GM19193 (cell line): ENCODE results near the gene LPAR5.

Experiments
- POLR2A ChIP-seq: IDR thresholded peaks from 4 replicates; pipeline ENCODE4 v1.6.1; 2011; ENCODE audit not compliant: insufficient read depth, insufficient read length; ENCODE audit errors: extremely low read depth

The LPAR5 gene

GRCh38 chr12:6605421-6606330, 30.1 kb downstream of the LPAR5 start:
- TF ChIP-seq POLR2A, result no peak

GRCh38 chr12:6604259-6605029, 31.3 kb downstream of the LPAR5 start:
- no peak for TF ChIP-seq POLR2A

GRCh38 chr12:6603095-6603567, 32.6 kb downstream of the LPAR5 start:
- no peak for TF ChIP-seq POLR2A

GRCh38 chr12:6602526-6602925, 33.2 kb downstream of the LPAR5 start:
- TF ChIP-seq POLR2A, result no peak

- no peak for TF ChIP-seq POLR2A
These were observed 43.7 kb downstream of the LPAR5 start for GRCh38 chr12:6592087-6592486.

GRCh38 chr12:6584293-6584692, 51.5 kb downstream of the LPAR5 start:
- TF ChIP-seq POLR2A, result no peak

GRCh38 chr12:6582959-6583358, 52.8 kb downstream of the LPAR5 start:
- TF ChIP-seq POLR2A, result peak; percentile 26

GRCh38 chr12:6582196-6582595, 53.6 kb downstream of the LPAR5 start:
- TF ChIP-seq POLR2A, result no peak

- no peak for TF ChIP-seq POLR2A
These were observed 60.1 kb downstream of the LPAR5 start for GRCh38 chr12:6575648-6576047.

GRCh38 chr12:6574576-6575295, 61.0 kb downstream of the LPAR5 start:
- TF ChIP-seq POLR2A, result no peak

- no peak for TF ChIP-seq POLR2A
These were observed 62.8 kb downstream of the LPAR5 start for GRCh38 chr12:6573001-6573400.

- no peak for TF ChIP-seq POLR2A
These were observed 65.4 kb downstream of the LPAR5 start for GRCh38 chr12:6570264-6570887.

- TF ChIP-seq POLR2A, result no peak
These were observed 66.0 kb downstream of the LPAR5 start for GRCh38 chr12:6569786-6570185.

GRCh38 chr12:6569312-6569711, 66.4 kb downstream of the LPAR5 start:
- peak; percentile 35 for TF ChIP-seq POLR2A
